Vagina (tissue), 2 donors: ENCODE measurements around the gene TRUB1. TPM values are rescaled to one million over a fixed set of nuclear protein-coding genes. Genes with fewer than 3 reads are reported as not detected.

Experiments
- DNase-seq, 2 donors: peaks; one replicate each; pipeline ENCODE4 v3.0.0-alpha.2; 2017; ENCODE audit errors: extremely low spot score in 2 of 2
- H3K27ac ChIP-seq: fragments of 200-600 bp; sonication (generic); one replicate; pipeline ENCODE4 v1.5.1; 2019
- H3K27me3 ChIP-seq: fragments of 200-600 bp; sonication (generic); one replicate; pipeline ENCODE4 v1.5.1; 2019
- H3K36me3 ChIP-seq, 2 donors: fragments of 200-600 bp; sonication (generic); one replicate each; pipeline ENCODE4 v1.5.1; 2017 to 2019
- H3K4me1 ChIP-seq: fragments of 200-600 bp; sonication (generic); one replicate; pipeline ENCODE4 v1.5.1; 2019
- H3K4me3 ChIP-seq, 2 donors: fragments of 200-600 bp; sonication (generic); 1 replicate in 1 of 2; 2 replicates in 1 of 2; pipeline ENCODE4 v1.5.1; 2016 to 2019
- H3K9me3 ChIP-seq: fragments of 200-600 bp; sonication (generic); one replicate; pipeline ENCODE4 v1.5.1; 2019
- CTCF ChIP-seq, 3 experiments: fragments of 450-650 bp in 2 of 3; fragments of 200-600 bp in 1 of 3; sonication (generic) in 1 of 3; IDR thresholded peaks; one replicate each; pipeline ENCODE4 v1.5.1; 2017 to 2019; ENCODE audit warnings: antibody characterized with exemption in 3 of 3, mild to moderate bottlenecking in 2 of 3, moderate library complexity in 2 of 3
- POLR2A ChIP-seq, 2 donors: fragments of 450-650 bp; IDR thresholded peaks; one replicate each; pipeline ENCODE4 v1.6.1; 2017; ENCODE audit warnings: antibody characterized with exemption in 2 of 2, mild to moderate bottlenecking in 2 of 2, moderate library complexity in 2 of 2
- POLR2AphosphoS5 ChIP-seq, 2 donors: sonication (generic); formaldehyde crosslinking; IDR thresholded peaks; one replicate each; pipeline ENCODE4 v1.9.0; 2017; ENCODE audit warnings: antibody characterized with exemption in 2 of 2, mild to moderate bottlenecking in 2 of 2, low read depth in 1 of 2; ENCODE audit not compliant: insufficient read depth in 1 of 2
- intact Hi-C: fragments of 100-400 bp; cut with DNase I; formaldehyde crosslinking; loops from one replicate; pipeline ENCODE4 v1.15.1; 2023
- total RNA-seq: library from RNA; depleted of rRNA; stranded (reverse); fragments of >200 nt; gene quantifications from one replicate; pipeline ENCODE4 v1.2.3, GENCODE V29; 2016

The TRUB1 gene
- total RNA-seq, 1 donor from 2014 or later, result 30.2 TPM

DNA sequence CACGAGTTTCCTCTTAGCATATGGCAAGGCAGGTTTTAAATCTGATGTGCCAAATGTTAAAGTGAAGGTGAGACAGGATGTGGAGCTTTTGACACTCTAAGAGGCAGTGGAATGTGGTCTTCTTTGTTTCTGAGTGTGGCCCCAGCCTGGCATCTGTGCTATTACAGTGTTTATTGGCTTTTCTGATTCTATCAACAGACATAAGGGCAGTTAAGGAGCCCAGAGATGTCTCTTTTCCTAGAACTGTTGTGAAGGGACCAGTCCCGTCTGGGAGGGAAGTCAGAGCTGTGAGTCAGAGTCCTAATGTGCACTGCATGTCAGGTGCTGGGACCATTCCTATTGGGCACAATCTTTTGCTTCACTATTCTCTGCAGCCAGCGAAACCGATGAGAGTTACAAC lies 32.5 kb downstream of the TRUB1 start:
- no peak for DNase-seq
- H3K36me3 ChIP-seq, result no peaks in the 10 kb centered on the region
- no peak overlapping the region for H3K4me3 ChIP-seq
- H3K9me3 ChIP-seq, result no peaks in the 10 kb centered on the region
- H3K27ac ChIP-seq, result no peak overlapping the region
- intact Hi-C loops, result no loop called here
- TF ChIP-seq CTCF (IDR thresholded peaks at IDR 0.05) (no peak), POLR2AphosphoS5 (IDR thresholded peaks at IDR 0.05; ENCODE audit: insufficient read depth in 1 of 2, low read depth in 1 of 2) (no peak), POLR2A (IDR thresholded peaks at IDR 0.05) (no peak)
- peaks cover 6% of the 10 kb centered on the region for H3K4me1 ChIP-seq
- no peaks in the 10 kb centered on the region for H3K27me3 ChIP-seq

DNA sequence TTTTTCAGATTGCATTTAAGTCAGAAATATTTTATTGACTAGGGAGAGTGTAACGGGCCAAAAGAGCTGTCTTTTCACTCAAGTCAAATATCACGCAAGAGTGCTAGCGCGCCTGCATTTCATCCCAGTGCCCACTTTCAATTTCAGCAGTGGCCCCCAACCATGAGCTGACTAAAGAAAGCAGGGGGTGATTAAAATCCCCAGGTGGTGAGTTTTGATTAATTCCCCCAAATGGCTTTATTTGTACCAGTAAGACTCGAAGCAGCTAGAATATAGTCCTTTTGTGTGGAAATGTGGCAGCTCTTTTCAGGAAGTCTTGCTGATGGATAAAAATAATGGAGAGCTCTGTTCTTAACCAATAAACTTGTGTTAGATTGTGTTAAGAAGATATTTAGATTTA lies 35.3 kb downstream of the TRUB1 start:
- no peaks in the 10 kb centered on the region for H3K36me3 ChIP-seq
- intact Hi-C loops, result no loop called here
- H3K4me3 ChIP-seq, result peak overlapping the region in 1 of 2 donors; percentile 3
- H3K4me1 ChIP-seq, result no peaks in the 10 kb centered on the region
- no peaks in the 10 kb centered on the region for H3K27me3 ChIP-seq
- no peak overlapping the region for H3K27ac ChIP-seq
- TF ChIP-seq POLR2AphosphoS5 (IDR thresholded peaks at IDR 0.05; ENCODE audit: insufficient read depth in 1 of 2, low read depth in 1 of 2), result no peak
- no peak for TF ChIP-seq CTCF (IDR thresholded peaks at IDR 0.05)
- no peak for TF ChIP-seq POLR2A (IDR thresholded peaks at IDR 0.05)
- no peak for DNase-seq
- H3K9me3 ChIP-seq, result no peaks in the 10 kb centered on the region

GRCh38 chr10:114973997-114974396 lies 36.0 kb downstream of the TRUB1 start:
- Histone ChIP-seq H3K4me3 (no peak overlapping the region), H3K27me3 (no peaks in the 10 kb centered on the region), H3K9me3 (no peaks in the 10 kb centered on the region), H3K4me1 (no peaks in the 10 kb centered on the region), H3K27ac (no peak overlapping the region), H3K36me3 (no peaks in the 10 kb centered on the region)
- intact Hi-C loops, result no loop called here
- TF ChIP-seq POLR2AphosphoS5 (IDR thresholded peaks at IDR 0.05; ENCODE audit: insufficient read depth in 1 of 2, low read depth in 1 of 2), result no peak
- TF ChIP-seq CTCF (IDR thresholded peaks at IDR 0.05), result no peak
- TF ChIP-seq POLR2A (IDR thresholded peaks at IDR 0.05), result no peak
- DNase-seq, result no peak

DNA sequence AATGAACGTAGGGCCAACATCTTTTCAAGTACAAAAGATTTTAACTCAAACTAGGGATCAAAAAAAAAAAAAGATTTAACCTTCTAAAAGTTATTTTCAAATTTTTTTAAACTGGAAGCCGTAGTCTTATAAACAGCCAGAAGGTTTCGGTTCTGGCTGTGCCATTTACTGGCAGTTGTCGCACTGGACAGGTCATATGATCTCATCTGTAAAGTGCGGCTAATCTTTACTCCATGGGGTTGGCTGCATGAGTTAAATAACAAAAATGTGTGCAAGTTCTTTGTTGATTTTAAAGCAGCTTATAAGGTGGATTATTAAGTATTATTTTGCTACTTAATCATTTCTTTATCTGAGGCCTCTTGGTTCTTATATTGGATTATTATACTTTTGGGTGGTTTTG lies 36.6 kb downstream of the TRUB1 start:
- no peak for DNase-seq
- Histone ChIP-seq H3K27ac (no peak overlapping the region), H3K27me3 (no peaks in the 10 kb centered on the region), H3K4me3 (no peak overlapping the region), H3K9me3 (no peaks in the 10 kb centered on the region), H3K36me3 (no peaks in the 10 kb centered on the region), H3K4me1 (no peaks in the 10 kb centered on the region)
- intact Hi-C loops, result no loop called here
- TF ChIP-seq CTCF (IDR thresholded peaks at IDR 0.05) (no peak), POLR2AphosphoS5 (IDR thresholded peaks at IDR 0.05; ENCODE audit: insufficient read depth in 1 of 2, low read depth in 1 of 2) (no peak), POLR2A (IDR thresholded peaks at IDR 0.05) (no peak)

GRCh38 chr10:114975091-114975490 lies 37.1 kb downstream of the TRUB1 start:
- no peaks in the 10 kb centered on the region for H3K36me3 ChIP-seq
- no peaks in the 10 kb centered on the region for H3K9me3 ChIP-seq
- no peaks in the 10 kb centered on the region for H3K4me1 ChIP-seq
- no peak for DNase-seq
- TF ChIP-seq CTCF (IDR thresholded peaks at IDR 0.05) (no peak), POLR2A (IDR thresholded peaks at IDR 0.05) (no peak), POLR2AphosphoS5 (IDR thresholded peaks at IDR 0.05; ENCODE audit: insufficient read depth in 1 of 2, low read depth in 1 of 2) (no peak)
- H3K27me3 ChIP-seq, result no peaks in the 10 kb centered on the region
- no peak overlapping the region for H3K4me3 ChIP-seq
- H3K27ac ChIP-seq, result no peak overlapping the region
- intact Hi-C loops, result no loop called here
